AG04450 (cell line): Measurements from ENCODE around the gene APBA3. TPM values are rescaled to one million over a fixed set of nuclear protein-coding genes. Genes with fewer than 3 reads are reported as not detected.

ENCODE experiments used
- CTCF ChIA-PET: fragments of 300-600, 350-600 bp; formaldehyde crosslinking; extraction: SDS; loops from one replicate; lab custom pipeline; 2022; ENCODE audit warnings: antibody characterized with exemption, inconsistent platforms; lab: Charles Lee
- POLR2A ChIA-PET: fragments of 350-600 bp; formaldehyde crosslinking; extraction: SDS; loops from one replicate; lab custom pipeline; 2021; ENCODE audit warnings: antibody characterized with exemption, inconsistent platforms; lab: Yijun Ruan, JAX
- DNase-seq: peaks from one replicate; pipeline ENCODE4 v3.0.0-alpha.2; 2011; ENCODE audit warnings: low read depth, low spot score
- H3K27ac ChIP-seq: one replicate; pipeline ENCODE4 v1.5.1; 2012; ENCODE audit warnings: low read depth, low read length, control low read depth
- H3K27me3 ChIP-seq: one replicate; pipeline ENCODE4 v1.6.0; 2012; ENCODE audit warnings: low read length; ENCODE audit not compliant: control insufficient read depth, insufficient read depth
- H3K4me3 ChIP-seq: 2 replicates; pipeline ENCODE4 v1.5.1; 2011; ENCODE audit warnings: mild to moderate bottlenecking, low read depth, low read length, control low read depth
- H3K9me3 ChIP-seq: 2 replicates; pipeline ENCODE4 v1.5.1; 2012; ENCODE audit warnings: low read length; ENCODE audit not compliant: control insufficient read depth, insufficient read depth
- CTCF ChIP-seq: IDR thresholded peaks from 2 replicates; pipeline ENCODE4 v1.5.1; 2011; ENCODE audit warnings: low read depth, low read length, control low read depth, inconsistent platforms
- polyA plus RNA-seq: library from polyadenylated mRNA; depleted of rRNA; stranded (reverse); fragments of >200 nt; gene quantifications from 2 replicates; pipeline ENCODE4 v1.2.3, GENCODE V29; 2011

APBA3 gene
- polyA plus RNA-seq, 1 experiment, result 5.4 TPM

GRCh38 chr19:3782903-3783302 is 21.4 kb upstream of the APBA3 start:
- Histone ChIP-seq H3K9me3 (peaks cover 39% of the 10 kb centered on the region), H3K27me3 (peaks cover 18% of the 10 kb centered on the region), H3K27ac (no peak overlapping the region), H3K4me3 (no peak overlapping the region)
- ChIA-PET POLR2A (no interaction called here), CTCF (no interaction called here)
- no peak for DNase-seq
- no peak for TF ChIP-seq CTCF

GRCh38 chr19:3782330-3782729 is 20.8 kb upstream of the APBA3 start:
- Histone ChIP-seq H3K27me3 (peaks cover 17% of the 10 kb centered on the region), H3K4me3 (no peak overlapping the region), H3K9me3 (peaks cover 41% of the 10 kb centered on the region), H3K27ac (no peak overlapping the region)
- ChIA-PET POLR2A (no interaction called here), CTCF (no interaction called here)
- no peak for DNase-seq
- no peak for TF ChIP-seq CTCF

- no peak overlapping the region for H3K4me3 ChIP-seq
- no peak overlapping the region for H3K27ac ChIP-seq
- peaks cover 43% of the 10 kb centered on the region for H3K9me3 ChIP-seq
- ChIA-PET POLR2A (no interaction called here), CTCF (no interaction called here)
- TF ChIP-seq CTCF, result no peak
- DNase-seq, result no peak
- H3K27me3 ChIP-seq, result peaks cover 13% of the 10 kb centered on the region
Observed at GRCh38 chr19:3781603-3782002, 20.1 kb upstream of the APBA3 start.

GRCh38 chr19:3780786-3781304 is 19.4 kb upstream of the APBA3 start:
- ChIA-PET POLR2A (no interaction called here), CTCF (no interaction called here)
- no peak overlapping the region for H3K27ac ChIP-seq
- TF ChIP-seq CTCF, result no peak
- H3K27me3 ChIP-seq, result peaks cover 13% of the 10 kb centered on the region
- peaks cover 43% of the 10 kb centered on the region for H3K9me3 ChIP-seq
- no peak overlapping the region for H3K4me3 ChIP-seq
- no peak for DNase-seq

GRCh38 chr19:3778899-3779723 is 17.6 kb upstream of the APBA3 start:
- Histone ChIP-seq H3K27ac (no peak overlapping the region), H3K9me3 (peaks cover 43% of the 10 kb centered on the region), H3K4me3 (no peak overlapping the region), H3K27me3 (peaks cover 3% of the 10 kb centered on the region)
- TF ChIP-seq CTCF, result no peak
- CTCF ChIA-PET, result no interaction called here
- POLR2A ChIA-PET, result interaction anchor here (0.6 kb wide), 1 partner anchor 143 kb away, joined by 3 read pairs; no protein-coding TSS in a partner anchor
- DNase-seq, result no peak
